Naive thymus-derived CD8-positive, alpha-beta T cell (primary cell): ENCODE data around the gene DGKH. TPM values are rescaled to one million over a fixed set of nuclear protein-coding genes. Genes with fewer than 3 reads are reported as not detected.
A peak's percentile ranks its signal among the peaks of the same experiment; 100 is the strongest.
"Not testable (repeated sequence)": the region's sequence is repeated elsewhere in the genome, so short reads cannot be mapped to it uniquely, and the experiment has no call there.

Experiments used
- ATAC-seq, 2 donors: fragments of 150-1000 bp; cut with Tn5 transposase in 1 of 2; sonication (Bioruptor Pico), chemical (Tn5 transposase) in 1 of 2; 1 replicate in 1 of 2; 2 replicates in 1 of 2; pipeline ENCODE4 v1.10.0; 2021; ENCODE audit warnings: mild to moderate bottlenecking in 2 of 2, moderate library complexity in 2 of 2
- POLR2A ChIA-PET: fragments of 350-600 bp; sonication (Branson Sonifier 250); formaldehyde crosslinking; loops from one replicate; lab custom pipeline; 2021; ENCODE audit warnings: antibody characterized with exemption; lab: Charles Lee
- DNase-seq, 10 donors: peaks; one replicate each; pipeline versions ENCODE4 v3.0.0 to v3.0.0-alpha.2; 2020 to 2022
- H3K27ac Mint-ChIP-seq, 10 donors: one replicate each; pipeline ENCODE4 v1.8.0; 2020 to 2022; ENCODE audit warnings: mild to moderate bottlenecking in 10 of 10, mixed read lengths in 10 of 10, moderate library complexity in 4 of 10, inconsistent platforms in 1 of 10
- H3K27me3 Mint-ChIP-seq, 5 donors: one replicate each; pipeline ENCODE4 v1.8.0; 2021 to 2022; ENCODE audit warnings: mixed read lengths in 5 of 5
- H3K36me3 Mint-ChIP-seq, 3 donors: one replicate each; pipeline ENCODE4 v1.8.0; 2020 to 2022; ENCODE audit warnings: mixed read lengths in 3 of 3, mild to moderate bottlenecking in 2 of 3, inconsistent platforms in 1 of 3
- H3K4me1 Mint-ChIP-seq, 4 donors: one replicate each; pipeline ENCODE4 v1.8.0; 2021 to 2022; ENCODE audit warnings: mixed read lengths in 4 of 4
- H3K4me3 Mint-ChIP-seq, 10 donors: one replicate each; pipeline ENCODE4 v1.8.0; 2020 to 2022; ENCODE audit warnings: mild to moderate bottlenecking in 10 of 10, mixed read lengths in 10 of 10, moderate library complexity in 6 of 10, inconsistent platforms in 1 of 10
- H3K9me3 Mint-ChIP-seq, 9 donors: one replicate each; pipeline ENCODE4 v1.8.0; 2020 to 2022; ENCODE audit warnings: mixed read lengths in 9 of 9, mild to moderate bottlenecking in 3 of 9, inconsistent platforms in 1 of 9, moderate library complexity in 1 of 9
- polyA plus RNA-seq, 3 donors: library from polyadenylated mRNA; unstranded; fragments of 300-500 nt; fragmentation: Illumina TruSeq; gene quantifications; one replicate each; pipeline ENCODE4 v1.2.3, GENCODE V29; 2021
- total RNA-seq, 8 experiments: library from RNA in 2 of 8; stranded (reverse) in 2 of 8; gene quantifications; one replicate each; pipeline ENCODE4 v1.2.3 and lab custom pipeline; 2021 to 2026

DGKH gene
- total and polyA plus RNA-seq, 5 experiments from 2014 or later: 1.3 to 5.2 (median 1.5) TPM

- Mint-ChIP-seq H3K4me1 (no peaks in the 10 kb centered on the region), H3K9me3 (no peaks in the 10 kb centered on the region), H3K36me3 (peaks cover 13 to 40% (median 26%) of the 10 kb centered on the region in 3 donors), H3K4me3 (no peak overlapping the region), H3K27ac (peak overlapping the region in 1 of 10 donors; percentile 68), H3K27me3 (no peaks in the 10 kb centered on the region)
- DNase-seq: peak in 3 of 10 donors; percentile 4 to 22 (median 14)
- ATAC-seq: peak in 1 of 2 donors; percentile 33
- POLR2A ChIA-PET: no interaction called here
Observed at GRCh38 chr13:42215578-42216421, 167.4 kb downstream of the DGKH start.

- Mint-ChIP-seq H3K27me3 (no peaks in the 10 kb centered on the region), H3K27ac (no peak overlapping the region), H3K9me3 (no peaks in the 10 kb centered on the region), H3K4me3 (no peak overlapping the region), H3K4me1 (no peaks in the 10 kb centered on the region), H3K36me3 (peaks cover 9 to 39% (median 24%) of the 10 kb centered on the region in 3 donors)
- POLR2A ChIA-PET: no interaction called here
- ATAC-seq (no peak), DNase-seq (no peak)
Observed at GRCh38 chr13:42216422-42216735, 167.9 kb downstream of the DGKH start.

- POLR2A ChIA-PET: no interaction called here
- ATAC-seq: no peak
Observed at GRCh38 chr13:42218576-42218975, 170.1 kb downstream of the DGKH start.

GRCh38 chr13:42219051-42219450 is 170.6 kb downstream of the DGKH start:
- DNase-seq (no peak), ATAC-seq (no peak)
- Mint-ChIP-seq H3K4me3 (no peak overlapping the region), H3K27me3 (no peaks in the 10 kb centered on the region), H3K36me3 (peaks cover 11 to 36% (median 24%) of the 10 kb centered on the region in 3 donors), H3K4me1 (no peaks in the 10 kb centered on the region), H3K9me3 (no peaks in the 10 kb centered on the region), H3K27ac (no peak overlapping the region)
- POLR2A ChIA-PET: interaction anchor here (0.6 kb wide), 1 partner anchor 133 kb away, joined by 3 read pairs; no protein-coding TSS in a partner anchor

More at GRCh38 chr13:42218576-42218975, 170.1 kb downstream of the DGKH start:
- H3K9me3 Mint-ChIP-seq: no peaks in the 10 kb centered on the region
- no peaks in the 10 kb centered on the region for H3K4me1 Mint-ChIP-seq
- H3K4me3 Mint-ChIP-seq: no peak overlapping the region
- no peaks in the 10 kb centered on the region for H3K27me3 Mint-ChIP-seq
- H3K27ac Mint-ChIP-seq: no peak overlapping the region
- DNase-seq: no peak
- H3K36me3 Mint-ChIP-seq: peaks cover 9 to 38% (median 21%) of the 10 kb centered on the region in 3 donors

GRCh38 chr13:42219876-42220275 is 171.4 kb downstream of the DGKH start:
- POLR2A ChIA-PET: no interaction called here
- no peak for DNase-seq
- no peaks in the 10 kb centered on the region for H3K27me3 Mint-ChIP-seq
- no peak for ATAC-seq
- no peak overlapping the region for H3K4me3 Mint-ChIP-seq
- H3K9me3 Mint-ChIP-seq: no peaks in the 10 kb centered on the region
- H3K36me3 Mint-ChIP-seq: peaks cover 15 to 30% (median 24%) of the 10 kb centered on the region in 3 donors
- H3K27ac Mint-ChIP-seq: no peak overlapping the region
- H3K4me1 Mint-ChIP-seq: no peaks in the 10 kb centered on the region

- Mint-ChIP-seq H3K4me3 (no peak overlapping the region), H3K27me3 (no peaks in the 10 kb centered on the region), H3K36me3 (peaks cover 15 to 36% (median 35%) of the 10 kb centered on the region in 3 donors), H3K4me1 (no peaks in the 10 kb centered on the region), H3K27ac (no peak overlapping the region), H3K9me3 (peaks cover 0 to 4% (median 0%) of the 10 kb centered on the region in 9 donors)
- POLR2A ChIA-PET: no interaction called here
- ATAC-seq (no peak), DNase-seq (no peak)
Observed at GRCh38 chr13:42221121-42221765, 172.8 kb downstream of the DGKH start.

- POLR2A ChIA-PET: no interaction called here
- DNase-seq (no peak), ATAC-seq (no peak)
- Mint-ChIP-seq H3K4me3 (no peak overlapping the region), H3K9me3 (peaks cover 0 to 4% (median 0%) of the 10 kb centered on the region in 9 donors), H3K27ac (peak overlapping the region in 1 of 10 donors; percentile 12), H3K36me3 (peaks cover 15 to 39% (median 38%) of the 10 kb centered on the region in 3 donors), H3K4me1 (peaks cover 0 to 2% (median 0%) of the 10 kb centered on the region in 4 donors), H3K27me3 (no peaks in the 10 kb centered on the region)
Observed at GRCh38 chr13:42223681-42224080, 175.2 kb downstream of the DGKH start.

GRCh38 chr13:42225051-42225450 is 176.6 kb downstream of the DGKH start:
- POLR2A ChIA-PET: no interaction called here
- no peaks in the 10 kb centered on the region for H3K27me3 Mint-ChIP-seq
- DNase-seq (no peak), ATAC-seq (no peak)
- H3K27ac Mint-ChIP-seq: no peak overlapping the region
- peaks cover 0 to 2% (median 0%) of the 10 kb centered on the region in 4 donors for H3K4me1 Mint-ChIP-seq
- H3K9me3 Mint-ChIP-seq: peaks cover 0 to 4% (median 0%) of the 10 kb centered on the region in 9 donors
- H3K4me3 Mint-ChIP-seq: no peak overlapping the region
- H3K36me3 Mint-ChIP-seq: peaks cover 11 to 40% (median 39%) of the 10 kb centered on the region in 3 donors

- H3K9me3 Mint-ChIP-seq, H3K4me3 Mint-ChIP-seq, H3K4me1 Mint-ChIP-seq, H3K27ac Mint-ChIP-seq, ATAC-seq, DNase-seq, H3K27me3 Mint-ChIP-seq: not testable (repeated sequence)
- H3K36me3 Mint-ChIP-seq: peaks cover 11 to 36% (median 27%) of the 10 kb centered on the region in 3 donors
- POLR2A ChIA-PET: interaction anchor here (0.6 kb wide), 1 partner anchor 288 kb away, joined by 5 read pairs; no protein-coding TSS in a partner anchor
Observed at GRCh38 chr13:42226759-42227158, 178.3 kb downstream of the DGKH start.

- POLR2A ChIA-PET: no interaction called here
- Mint-ChIP-seq H3K36me3 (peaks cover 11 to 28% (median 25%) of the 10 kb centered on the region in 3 donors), H3K27ac (peak overlapping the region in 2 of 10 donors; percentile 8 to 58), H3K4me3 (no peak overlapping the region), H3K27me3 (no peaks in the 10 kb centered on the region), H3K4me1 (peaks cover 0 to 2% (median 0%) of the 10 kb centered on the region in 4 donors), H3K9me3 (peaks cover 0 to 4% (median 0%) of the 10 kb centered on the region in 9 donors)
- DNase-seq: no peak
- no peak for ATAC-seq
Observed at GRCh38 chr13:42228527-42228926, 180.1 kb downstream of the DGKH start.

GRCh38 chr13:42229287-42229686 is 180.8 kb downstream of the DGKH start:
- ATAC-seq: no peak
- POLR2A ChIA-PET: no interaction called here
- Mint-ChIP-seq H3K27me3 (no peaks in the 10 kb centered on the region), H3K36me3 (peaks cover 6 to 25% (median 24%) of the 10 kb centered on the region in 3 donors), H3K27ac (peak overlapping the region in 1 of 10 donors; percentile 11), H3K9me3 (peaks cover 0 to 4% (median 0%) of the 10 kb centered on the region in 9 donors), H3K4me3 (no peak overlapping the region), H3K4me1 (peaks cover 0 to 2% (median 0%) of the 10 kb centered on the region in 4 donors)
- DNase-seq: no peak

- no peaks in the 10 kb centered on the region for H3K27me3 Mint-ChIP-seq
- H3K9me3 Mint-ChIP-seq: no peaks in the 10 kb centered on the region
- ATAC-seq: no peak
- H3K36me3 Mint-ChIP-seq: peaks cover 0 to 16% (median 11%) of the 10 kb centered on the region in 3 donors
- DNase-seq: no peak
- peaks cover 0 to 2% (median 0%) of the 10 kb centered on the region in 4 donors for H3K4me1 Mint-ChIP-seq
- H3K27ac Mint-ChIP-seq: no peak overlapping the region
- POLR2A ChIA-PET: no interaction called here
- H3K4me3 Mint-ChIP-seq: no peak overlapping the region
Observed at GRCh38 chr13:42232671-42233070, 184.2 kb downstream of the DGKH start.

- H3K9me3 Mint-ChIP-seq: no peaks in the 10 kb centered on the region
- H3K36me3 Mint-ChIP-seq: peaks cover 0 to 12% (median 8%) of the 10 kb centered on the region in 3 donors
- no peak overlapping the region for H3K27ac Mint-ChIP-seq
- ATAC-seq (no peak), DNase-seq (no peak)
- POLR2A ChIA-PET: no interaction called here
- H3K4me3 Mint-ChIP-seq: no peak overlapping the region
- H3K4me1 Mint-ChIP-seq: no peaks in the 10 kb centered on the region
- no peaks in the 10 kb centered on the region for H3K27me3 Mint-ChIP-seq
Observed at GRCh38 chr13:42233726-42234125, 185.3 kb downstream of the DGKH start.
